OCI-LY3 (cell line): Measurements from ENCODE around the gene DNAJC10.

Source experiments
- H2AFZ ChIP-seq: fragments of 200-600, 300-600 bp; shearing (Covaris generic); 2 replicates; pipeline ENCODE4 v1.6.0; 2014; ENCODE audit warnings: antibody characterized with exemption, low read depth, low read length
- H3K27ac ChIP-seq: fragments of 200-600, 300-600 bp; sonication (generic); 2 replicates; pipeline ENCODE4 v1.5.1; 2014; ENCODE audit warnings: mild to moderate bottlenecking, low read length, moderate library complexity, mixed read lengths
- H3K27me3 ChIP-seq: fragments of 200-600, 300-600 bp; sonication (generic); 2 replicates; pipeline ENCODE4 v1.6.1; 2014; ENCODE audit warnings: low read depth, low read length, mixed read lengths
- H3K36me3 ChIP-seq: fragments of 200-600, 300-600 bp; sonication (generic); replicated peaks from 2 replicates; pipeline ENCODE3; 2014; ENCODE audit warnings: low read depth, low read length, mixed read lengths
- H3K4me1 ChIP-seq: fragments of 300-600, 200-600 bp; sonication (generic); 2 replicates; pipeline ENCODE4 v1.6.1; 2014; ENCODE audit warnings: low read length, mixed read lengths
- H3K4me2 ChIP-seq: fragments of 200-600, 300-600 bp; sonication (generic); 2 replicates; pipeline ENCODE4 v1.6.1; 2014; ENCODE audit warnings: low read length, mixed read lengths
- H3K4me3 ChIP-seq: fragments of 300-600, 200-600 bp; sonication (generic); 2 replicates; pipeline ENCODE4 v1.5.1; 2014; ENCODE audit warnings: antibody characterized with exemption, mild to moderate bottlenecking, low read length, moderate library complexity
- H3K79me2 ChIP-seq: fragments of 300-600, 200-600 bp; shearing (Covaris generic); 2 replicates; pipeline ENCODE4 v1.6.1; 2014; ENCODE audit warnings: mild to moderate bottlenecking, low read length, mixed read lengths
- H3K9ac ChIP-seq: fragments of 300-600, 200-600 bp; shearing (Covaris generic); 2 replicates; pipeline ENCODE4 v1.6.0; 2014; ENCODE audit warnings: mild to moderate bottlenecking, low read length, moderate library complexity
- H3K9me3 ChIP-seq: fragments of 200-600, 300-600 bp; shearing (Covaris generic); 2 replicates; pipeline ENCODE4 v1.6.1; 2014; ENCODE audit warnings: low read length, mixed read lengths; ENCODE audit not compliant: insufficient read depth
- H4K20me1 ChIP-seq: fragments of 200-600, 300-600 bp; sonication (generic); 2 replicates; pipeline ENCODE4 v1.6.1; 2016; ENCODE audit warnings: low read length, mixed read lengths; ENCODE audit not compliant: insufficient read depth
- EZH2phosphoT487 ChIP-seq: fragments of 200-600 bp; shearing (Covaris generic); IDR thresholded peaks from 2 replicates; pipeline ENCODE4 v1.6.1; 2018; ENCODE audit warnings: antibody characterized with exemption, mixed run types, low read depth
- TF ChIP-seq, protein P1 (sequence below): fragments of 200-600, 300-600 bp; sonication (generic); IDR thresholded peaks from 2 replicates; pipeline ENCODE4 v1.5.1; 2014; ENCODE audit warnings: antibody characterized with exemption, low read length, low read depth

Gene DNAJC10

DNA sequence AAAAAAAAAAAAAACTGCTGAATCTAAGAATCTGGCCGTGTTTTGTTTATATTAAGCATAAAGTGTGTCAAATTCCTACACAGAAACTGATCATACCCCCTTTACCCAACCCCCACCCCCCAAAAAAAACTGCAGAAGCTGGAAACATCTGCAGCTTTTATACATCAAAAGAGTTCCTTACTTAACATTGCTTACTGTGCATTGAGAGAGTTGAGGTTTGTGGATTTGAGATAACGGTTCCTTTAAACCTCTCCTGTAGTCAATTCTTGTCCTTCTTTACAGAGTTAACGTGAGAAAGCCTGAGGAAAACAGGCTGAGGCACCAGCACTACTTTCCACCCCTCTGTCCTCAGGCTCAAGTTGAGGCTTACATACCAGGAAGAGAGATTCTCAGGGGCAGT is 115.9 kb downstream of the DNAJC10 start:
- no peak overlapping the region for H2AFZ ChIP-seq
- H3K27me3 ChIP-seq = no peaks in the 10 kb centered on the region; the same call in 1 of the 2 replicates
- no peak overlapping the region for H3K4me2 ChIP-seq
- H3K36me3 ChIP-seq = no peaks in the 10 kb centered on the region
- H3K4me1 ChIP-seq = no peaks in the 10 kb centered on the region
- H3K9me3 ChIP-seq = no peaks in the 10 kb centered on the region
- H3K27ac ChIP-seq = no peak overlapping the region
- no peaks in the 10 kb centered on the region for H3K79me2 ChIP-seq
- TF ChIP-seq, protein P1, sequence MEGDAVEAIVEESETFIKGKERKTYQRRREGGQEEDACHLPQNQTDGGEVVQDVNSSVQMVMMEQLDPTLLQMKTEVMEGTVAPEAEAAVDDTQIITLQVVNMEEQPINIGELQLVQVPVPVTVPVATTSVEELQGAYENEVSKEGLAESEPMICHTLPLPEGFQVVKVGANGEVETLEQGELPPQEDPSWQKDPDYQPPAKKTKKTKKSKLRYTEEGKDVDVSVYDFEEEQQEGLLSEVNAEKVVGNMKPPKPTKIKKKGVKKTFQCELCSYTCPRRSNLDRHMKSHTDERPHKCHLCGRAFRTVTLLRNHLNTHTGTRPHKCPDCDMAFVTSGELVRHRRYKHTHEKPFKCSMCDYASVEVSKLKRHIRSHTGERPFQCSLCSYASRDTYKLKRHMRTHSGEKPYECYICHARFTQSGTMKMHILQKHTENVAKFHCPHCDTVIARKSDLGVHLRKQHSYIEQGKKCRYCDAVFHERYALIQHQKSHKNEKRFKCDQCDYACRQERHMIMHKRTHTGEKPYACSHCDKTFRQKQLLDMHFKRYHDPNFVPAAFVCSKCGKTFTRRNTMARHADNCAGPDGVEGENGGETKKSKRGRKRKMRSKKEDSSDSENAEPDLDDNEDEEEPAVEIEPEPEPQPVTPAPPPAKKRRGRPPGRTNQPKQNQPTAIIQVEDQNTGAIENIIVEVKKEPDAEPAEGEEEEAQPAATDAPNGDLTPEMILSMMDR = no peak
- no peak for TF ChIP-seq EZH2phosphoT487
- H3K4me3 ChIP-seq = no peak overlapping the region
- no peak overlapping the region for H3K9ac ChIP-seq
- H4K20me1 ChIP-seq = no peaks in the 10 kb centered on the region

DNA sequence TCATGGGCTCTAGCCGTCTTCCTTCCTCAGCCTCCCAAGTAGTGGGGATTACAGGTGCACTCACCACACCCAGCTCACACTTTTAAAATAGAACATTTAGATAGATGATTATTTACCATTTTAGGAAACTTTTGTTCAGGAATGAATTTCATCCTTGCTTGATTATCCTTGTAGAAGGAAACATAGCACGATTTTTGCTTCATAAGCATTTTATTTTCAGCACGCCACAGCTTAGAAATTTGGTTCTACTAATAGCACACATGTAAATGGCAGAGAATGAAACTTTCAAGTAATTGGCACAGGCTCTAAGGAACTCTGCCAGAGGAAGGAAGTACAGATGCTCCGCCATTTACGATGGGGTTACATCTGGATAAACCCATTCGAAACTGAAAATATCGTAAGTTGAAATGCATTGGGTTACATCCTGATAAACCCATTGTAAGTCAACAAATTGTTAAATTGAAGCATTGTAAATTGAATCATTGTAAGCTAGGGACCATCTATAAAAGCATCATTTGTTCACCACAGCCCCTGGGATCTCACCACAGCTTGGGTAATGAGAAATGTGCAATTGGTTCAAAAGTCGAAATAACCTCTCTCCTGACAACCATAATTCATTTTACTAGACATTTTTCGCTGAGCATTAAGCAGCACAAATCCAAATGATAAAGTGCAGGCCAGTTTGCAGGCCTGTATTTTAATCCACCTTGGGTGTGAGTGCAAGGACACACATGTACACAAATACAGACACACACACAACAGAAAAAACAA is 117.2 kb downstream of the DNAJC10 start:
- Histone ChIP-seq H3K36me3 (no peaks in the 10 kb centered on the region), H3K9ac (no peak overlapping the region), H2AFZ (no peak overlapping the region), H4K20me1 (no peaks in the 10 kb centered on the region), H3K79me2 (no peaks in the 10 kb centered on the region), H3K4me3 (no peak overlapping the region), H3K9me3 (no peaks in the 10 kb centered on the region), H3K4me1 (no peaks in the 10 kb centered on the region), H3K27ac (no peak overlapping the region), H3K27me3 (no peaks in the 10 kb centered on the region; the same call in 1 of the 2 replicates), H3K4me2 (no peak overlapping the region)
- no peak for TF ChIP-seq EZH2phosphoT487

DNA sequence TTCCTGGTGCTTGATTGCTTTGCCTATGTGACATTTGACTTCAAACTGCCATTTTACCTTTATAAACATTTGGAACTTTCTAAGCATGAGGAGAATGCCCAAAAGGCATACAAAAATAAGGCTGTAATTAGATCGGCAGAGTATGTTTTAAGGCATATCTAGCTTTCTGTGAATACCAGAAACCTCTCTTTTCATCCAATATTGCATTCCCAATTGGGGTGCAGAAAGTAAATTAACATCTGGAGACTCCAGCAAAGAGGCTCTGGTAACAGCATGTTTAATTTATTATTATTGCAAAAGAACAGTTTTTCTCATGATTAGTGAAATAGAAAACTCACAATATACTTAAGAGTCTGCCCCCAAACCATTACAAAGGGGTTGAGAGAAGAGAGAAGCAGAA is 118.2 kb downstream of the DNAJC10 start:
- H3K36me3 ChIP-seq = no peaks in the 10 kb centered on the region
- no peak overlapping the region for H2AFZ ChIP-seq
- no peak overlapping the region for H3K4me3 ChIP-seq
- no peak overlapping the region for H3K4me2 ChIP-seq
- H4K20me1 ChIP-seq = no peaks in the 10 kb centered on the region
- no peak overlapping the region for H3K9ac ChIP-seq
- H3K27me3 ChIP-seq = no peaks in the 10 kb centered on the region; the same call in 1 of the 2 replicates
- no peaks in the 10 kb centered on the region for H3K4me1 ChIP-seq
- TF ChIP-seq, protein P1 = no peak
- no peak for TF ChIP-seq EZH2phosphoT487
- H3K27ac ChIP-seq = no peak overlapping the region
- H3K79me2 ChIP-seq = no peaks in the 10 kb centered on the region
- H3K9me3 ChIP-seq = no peaks in the 10 kb centered on the region

DNA sequence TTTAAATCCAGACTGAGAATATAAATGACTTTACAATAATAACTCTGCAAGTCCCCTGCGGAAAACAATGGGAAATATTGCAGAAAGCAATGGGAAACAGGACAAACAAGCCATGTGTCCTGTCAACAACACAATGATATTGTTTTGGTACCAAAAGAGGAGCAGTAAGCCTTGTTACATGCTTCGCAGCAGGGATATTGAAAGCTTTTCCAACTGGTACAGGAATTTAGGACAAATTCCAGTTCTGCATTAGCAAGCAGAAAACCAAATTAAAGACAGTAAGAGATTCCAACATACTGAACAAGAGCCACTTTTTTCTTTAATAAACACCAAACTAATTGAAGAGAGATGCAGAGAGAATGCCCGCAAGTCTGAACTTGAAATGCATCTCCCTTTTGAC is 120.4 kb downstream of the DNAJC10 start:
- no peak overlapping the region for H3K27ac ChIP-seq
- no peak overlapping the region for H3K4me2 ChIP-seq
- no peaks in the 10 kb centered on the region for H3K36me3 ChIP-seq
- H3K9ac ChIP-seq = no peak overlapping the region
- TF ChIP-seq, protein P1 = no peak
- TF ChIP-seq EZH2phosphoT487 = no peak
- peaks cover 8% of the 10 kb centered on the region; the same call in 1 of the 2 replicates for H3K27me3 ChIP-seq
- H2AFZ ChIP-seq = no peak overlapping the region
- H3K9me3 ChIP-seq = no peaks in the 10 kb centered on the region
- H3K4me1 ChIP-seq = no peaks in the 10 kb centered on the region
- H4K20me1 ChIP-seq = no peaks in the 10 kb centered on the region
- H3K79me2 ChIP-seq = no peaks in the 10 kb centered on the region
- no peak overlapping the region for H3K4me3 ChIP-seq
